Mesenchymal stem cell (in vitro differentiated cells and primary cell): ENCODE results near the gene ADK.

ENCODE experiments used
- DNase-seq: peaks from one replicate; pipeline ENCODE4 v3.0.0-alpha.2; 2013
- H2AFZ ChIP-seq: one replicate; pipeline ENCODE4 v1.6.1; 2013; ENCODE audit warnings: low read depth, mild to moderate bottlenecking, control low read depth, inconsistent platforms, low read length, moderate library complexity
- H2AK5ac ChIP-seq: 2 replicates; pipeline ENCODE4 v1.6.1; 2013; ENCODE audit warnings: low read length, moderate library complexity, mild to moderate bottlenecking, inconsistent platforms; ENCODE audit not compliant: severe bottlenecking
- H2BK120ac ChIP-seq: one replicate; pipeline ENCODE4 v1.6.1; 2013; ENCODE audit warnings: low read depth, mild to moderate bottlenecking, inconsistent platforms, low read length, moderate library complexity
- H2BK12ac ChIP-seq, 2 experiments: one replicate each; pipeline ENCODE4 v1.6.1; 2013; ENCODE audit warnings: inconsistent platforms in 2 of 2, low read length in 2 of 2, mild to moderate bottlenecking in 2 of 2, moderate library complexity in 2 of 2, control low read depth in 1 of 2
- H2BK15ac ChIP-seq: one replicate; pipeline ENCODE4 v1.6.1; 2013; ENCODE audit warnings: mild to moderate bottlenecking, low read depth, inconsistent platforms; ENCODE audit not compliant: poor library complexity, severe bottlenecking
- H2BK5ac ChIP-seq: 2 replicates; pipeline ENCODE4 v1.6.1; 2013; ENCODE audit warnings: low read depth, mild to moderate bottlenecking, low read length, control low read depth, inconsistent platforms; ENCODE audit not compliant: poor library complexity, severe bottlenecking
- H3K14ac ChIP-seq, 2 experiments: one replicate each; pipeline ENCODE4 v1.6.1; 2013; ENCODE audit warnings: inconsistent platforms in 2 of 2, low read length in 2 of 2, control low read depth in 1 of 2, mild to moderate bottlenecking in 1 of 2, moderate library complexity in 1 of 2
- H3K18ac ChIP-seq, 2 experiments: one replicate each; pipeline ENCODE4 v1.6.1; 2013; ENCODE audit warnings: inconsistent platforms in 2 of 2, low read length in 2 of 2, control low read depth in 1 of 2, low read depth in 1 of 2, mild to moderate bottlenecking in 1 of 2
- H3K23ac ChIP-seq, 2 experiments: one replicate each; pipeline ENCODE4 v1.6.1; 2013; ENCODE audit warnings: inconsistent platforms in 2 of 2, low read length in 2 of 2, mild to moderate bottlenecking in 2 of 2, moderate library complexity in 2 of 2, control low read depth in 1 of 2
- H3K27ac ChIP-seq: 2 replicates; pipeline ENCODE4 v1.5.1; 2013; ENCODE audit warnings: mild to moderate bottlenecking, moderate library complexity, low read length, control low read depth, inconsistent platforms; ENCODE audit not compliant: poor library complexity, severe bottlenecking
- H3K27me3 ChIP-seq, 2 experiments: 2 replicates each; pipeline versions ENCODE4 v1.6.1 to v1.7.0; 2013; ENCODE audit warnings: low read length in 2 of 2, mild to moderate bottlenecking in 2 of 2, moderate library complexity in 2 of 2, control low read depth in 1 of 2, inconsistent platforms in 1 of 2; ENCODE audit not compliant: control insufficient read depth in 1 of 2, insufficient read depth in 1 of 2
- H3K36me3 ChIP-seq, 2 experiments: 2 replicates each; pipeline versions ENCODE4 v1.6.1 to v1.7.0; 2013; ENCODE audit warnings: low read length in 2 of 2, control low read depth in 1 of 2, inconsistent platforms in 1 of 2, low read depth in 1 of 2, mild to moderate bottlenecking in 1 of 2; ENCODE audit not compliant: insufficient read depth in 2 of 2, control insufficient read depth in 1 of 2
- H3K4ac ChIP-seq, 2 experiments: one replicate each; pipeline ENCODE4 v1.6.1; 2013; ENCODE audit warnings: inconsistent platforms in 2 of 2, low read length in 2 of 2, mild to moderate bottlenecking in 2 of 2, moderate library complexity in 2 of 2, control low read depth in 1 of 2, low read depth in 1 of 2
- H3K4me1 ChIP-seq: 2 replicates; pipeline ENCODE4 v1.6.1; 2013; ENCODE audit warnings: low read depth, low read length, control low read depth; ENCODE audit not compliant: control insufficient read depth, insufficient read depth
- H3K4me2 ChIP-seq: 2 replicates; pipeline ENCODE4 v1.6.1; 2013; ENCODE audit warnings: low read length, mild to moderate bottlenecking, inconsistent platforms; ENCODE audit not compliant: poor library complexity, severe bottlenecking
- H3K4me3 ChIP-seq, 2 experiments: 2 replicates each; pipeline versions ENCODE4 v1.5.1 to v1.7.0; 2013; ENCODE audit warnings: low read length in 2 of 2, mild to moderate bottlenecking in 2 of 2, control low read depth in 1 of 2, low read depth in 1 of 2; ENCODE audit not compliant: insufficient read depth in 1 of 2
- H3K79me1 ChIP-seq: replicated peaks from 2 replicates; pipeline ENCODE4 v1.6.1; 2013; ENCODE audit warnings: mild to moderate bottlenecking, control low read depth, low read length, inconsistent platforms; ENCODE audit not compliant: poor library complexity, severe bottlenecking
- H3K9ac ChIP-seq: 2 replicates; pipeline ENCODE4 v1.7.0; 2013; ENCODE audit warnings: mild to moderate bottlenecking, low read length, moderate library complexity
- H3K9me3 ChIP-seq: 2 replicates; pipeline ENCODE4 v1.7.0; 2013; ENCODE audit warnings: mild to moderate bottlenecking, low read length; ENCODE audit not compliant: control insufficient read depth
- H4K8ac ChIP-seq: one replicate; pipeline ENCODE4 v1.6.1; 2013; ENCODE audit warnings: inconsistent platforms, mild to moderate bottlenecking, low read length, moderate library complexity
- H4K91ac ChIP-seq: one replicate; pipeline ENCODE4 v1.6.1; 2013; ENCODE audit warnings: mild to moderate bottlenecking, low read length, inconsistent platforms
- WGBS: methylation state at CpG from one replicate; pipeline ENCODE4 v1.1.7; 2013; ENCODE audit warnings: mixed read lengths; 5-methylcytosine and 5-hydroxymethylcytosine counted together

The ADK gene

DNA sequence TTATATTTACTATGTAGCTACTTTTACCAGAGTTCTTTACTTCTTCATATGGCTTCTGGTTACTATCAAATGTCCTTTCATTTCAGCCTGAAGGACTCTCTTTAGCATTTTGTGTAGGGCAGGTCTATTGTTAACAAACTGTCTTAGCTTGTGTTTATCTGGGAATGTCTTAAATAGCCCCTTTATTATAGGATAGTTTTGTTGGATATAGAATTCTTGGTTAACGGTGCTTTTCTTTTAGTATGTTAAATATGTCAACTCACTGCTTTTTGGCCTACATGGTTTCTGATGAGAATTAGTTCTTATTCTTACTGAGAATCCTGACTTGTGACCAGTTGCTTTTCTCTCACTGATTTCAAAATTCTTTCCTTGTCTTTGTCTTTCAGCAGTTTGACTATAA, 169.0 kb downstream of the ADK start:
- Histone ChIP-seq H2AK5ac (no peak overlapping the region), H2BK12ac (no peak overlapping the region), H3K4me3 (no peak overlapping the region), H2BK15ac (no peak overlapping the region), H4K91ac (no peak overlapping the region), H2BK5ac (no peak overlapping the region), H2BK120ac (no peak overlapping the region), H3K79me1 (peaks cover 8% of the 10 kb centered on the region), H3K27ac (no peak overlapping the region), H3K4ac (no peak overlapping the region), H3K9me3 (peaks cover 19% of the 10 kb centered on the region), H3K18ac (no peak overlapping the region), H4K8ac (no peak overlapping the region), H3K4me2 (no peak overlapping the region), H3K9ac (no peak overlapping the region), H3K4me1 (no peaks in the 10 kb centered on the region), H3K27me3 (no peaks in the 10 kb centered on the region), H3K14ac (no peak overlapping the region), H2AFZ (no peak overlapping the region), H3K23ac (no peak overlapping the region), H3K36me3 (peaks cover 3 to 33% of the 10 kb centered on the region in 2 experiments)
- DNase-seq = no peak
- 100% methylated on average over 1 of the region's 1 CpG for WGBS

DNA sequence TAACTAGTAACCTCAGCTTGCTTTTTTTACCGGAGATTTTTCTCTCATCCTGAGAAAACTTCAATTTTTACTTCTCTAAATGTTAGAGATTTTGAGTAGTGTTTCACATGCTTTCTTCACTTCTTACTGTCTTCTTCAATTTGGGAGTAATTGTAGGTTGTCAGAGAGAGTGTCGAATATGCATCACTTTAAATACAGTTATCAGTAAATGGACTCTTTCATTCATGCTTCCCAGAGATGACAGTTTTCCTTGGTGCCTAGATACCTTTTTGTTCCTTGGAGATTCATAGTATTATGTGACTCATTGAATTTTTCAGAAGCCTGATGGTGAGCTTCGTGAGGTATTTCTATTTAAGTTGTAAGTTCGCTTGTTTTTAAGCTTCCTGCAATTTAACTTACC, 169.7 kb downstream of the ADK start:
- Histone ChIP-seq H2BK5ac (no peak overlapping the region), H3K79me1 (peaks cover 9% of the 10 kb centered on the region), H3K36me3 (peaks cover 3 to 33% of the 10 kb centered on the region in 2 experiments), H3K27ac (no peak overlapping the region), H3K4me3 (no peak overlapping the region), H2BK120ac (no peak overlapping the region), H3K4me2 (no peak overlapping the region), H3K4me1 (no peaks in the 10 kb centered on the region), H2BK15ac (no peak overlapping the region), H3K18ac (no peak overlapping the region), H3K23ac (no peak overlapping the region), H2AK5ac (no peak overlapping the region), H4K8ac (no peak overlapping the region), H3K4ac (no peak overlapping the region), H2AFZ (no peak overlapping the region), H4K91ac (no peak overlapping the region), H3K27me3 (no peaks in the 10 kb centered on the region), H3K9me3 (peaks cover 19% of the 10 kb centered on the region), H3K9ac (no peak overlapping the region), H3K14ac (no peak overlapping the region), H2BK12ac (no peak overlapping the region)
- no CpG with 5 or more reads among the region's 4 CpGs for WGBS
- no peak for DNase-seq

DNA sequence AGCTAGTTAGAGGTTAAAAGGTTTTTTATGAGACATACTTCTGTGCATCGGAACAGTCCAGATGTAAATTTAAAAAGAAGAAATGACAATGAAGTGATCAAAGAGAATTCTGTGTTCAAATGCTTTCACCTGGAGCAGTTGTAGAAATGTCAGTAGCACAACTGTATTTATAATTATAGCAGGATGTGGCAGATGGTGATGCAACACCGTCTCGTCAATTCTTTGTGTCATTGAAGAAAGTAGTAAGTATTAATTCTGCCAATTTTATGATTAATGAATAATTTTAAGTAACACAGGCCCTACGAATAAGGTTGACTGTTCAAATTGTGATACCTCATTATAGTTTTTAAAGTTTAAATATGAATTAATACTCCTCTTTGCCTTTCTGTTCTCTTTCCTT, 171.1 kb downstream of the ADK start:
- no peak overlapping the region for H3K18ac ChIP-seq
- DNase-seq = no peak
- no peak overlapping the region for H4K91ac ChIP-seq
- no peak overlapping the region for H3K4ac ChIP-seq
- no peak overlapping the region for H3K27ac ChIP-seq
- no peak overlapping the region for H3K9ac ChIP-seq
- H3K79me1 ChIP-seq = peaks cover 11% of the 10 kb centered on the region
- no peak overlapping the region for H2BK12ac ChIP-seq
- H4K8ac ChIP-seq = no peak overlapping the region
- no peak overlapping the region for H3K4me2 ChIP-seq
- H3K14ac ChIP-seq = no peak overlapping the region
- H3K27me3 ChIP-seq = no peaks in the 10 kb centered on the region
- H3K4me3 ChIP-seq = no peak overlapping the region
- H3K9me3 ChIP-seq = peaks cover 19% of the 10 kb centered on the region
- H3K4me1 ChIP-seq = no peaks in the 10 kb centered on the region
- WGBS = 100% methylated on average over 1 of the region's 4 CpGs
- no peak overlapping the region for H2BK5ac ChIP-seq
- no peak overlapping the region for H2BK15ac ChIP-seq
- no peak overlapping the region for H3K23ac ChIP-seq
- H2AFZ ChIP-seq = no peak overlapping the region
- H2BK120ac ChIP-seq = no peak overlapping the region
- no peak overlapping the region for H2AK5ac ChIP-seq
- peaks cover 3 to 28% of the 10 kb centered on the region in 2 experiments for H3K36me3 ChIP-seq

DNA sequence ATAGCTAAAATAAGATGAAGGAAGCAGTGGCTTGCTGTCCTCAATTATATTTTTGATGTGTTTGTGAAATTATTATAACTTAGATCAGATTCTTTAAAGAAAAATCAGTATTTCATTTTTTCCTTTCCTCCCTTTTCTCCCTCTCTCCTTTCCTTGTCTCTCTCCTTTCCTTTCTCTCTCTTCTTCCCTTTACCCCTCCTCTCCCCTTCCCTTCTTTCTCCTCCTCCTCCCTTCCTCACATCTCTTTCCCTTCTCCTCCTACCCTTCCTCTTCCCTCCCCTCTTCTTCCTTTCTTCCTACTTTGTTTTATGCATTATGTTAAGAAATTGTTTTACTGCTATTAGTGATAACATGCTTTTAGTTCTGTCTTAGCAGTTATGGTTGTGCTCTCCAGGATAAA, 171.5 kb downstream of the ADK start:
- peaks cover 19% of the 10 kb centered on the region for H3K9me3 ChIP-seq
- H2BK12ac ChIP-seq = no peak overlapping the region
- H3K4me2 ChIP-seq = no peak overlapping the region
- no peak overlapping the region for H2BK120ac ChIP-seq
- H2BK5ac ChIP-seq = no peak overlapping the region
- H4K91ac ChIP-seq = no peak overlapping the region
- no peak overlapping the region for H3K9ac ChIP-seq
- no peak overlapping the region for H2BK15ac ChIP-seq
- no peak overlapping the region for H2AFZ ChIP-seq
- no peak overlapping the region for H3K27ac ChIP-seq
- DNase-seq = no peak
- no peak overlapping the region for H4K8ac ChIP-seq
- no peak overlapping the region for H3K18ac ChIP-seq
- no peak overlapping the region for H3K4ac ChIP-seq
- peaks cover 11% of the 10 kb centered on the region for H3K79me1 ChIP-seq
- H3K36me3 ChIP-seq = peaks cover 3 to 28% of the 10 kb centered on the region in 2 experiments
- H3K4me1 ChIP-seq = no peaks in the 10 kb centered on the region
- H2AK5ac ChIP-seq = no peak overlapping the region
- no peak overlapping the region for H3K23ac ChIP-seq
- no peak overlapping the region for H3K14ac ChIP-seq
- H3K27me3 ChIP-seq = no peaks in the 10 kb centered on the region
- no peak overlapping the region for H3K4me3 ChIP-seq
